ENCODE results near the gene EXOC6B. TPM values are rescaled to one million over a fixed set of nuclear protein-coding genes. Genes with fewer than 3 reads are reported as not detected.

Gene EXOC6B
- total and polyA plus RNA-seq, 9 of the 15 experiments (the other 6 are each of a cell fraction or from before 2014, with no cell fraction given): 0.28 to 4.2 (median 2.0) TPM

DNA sequence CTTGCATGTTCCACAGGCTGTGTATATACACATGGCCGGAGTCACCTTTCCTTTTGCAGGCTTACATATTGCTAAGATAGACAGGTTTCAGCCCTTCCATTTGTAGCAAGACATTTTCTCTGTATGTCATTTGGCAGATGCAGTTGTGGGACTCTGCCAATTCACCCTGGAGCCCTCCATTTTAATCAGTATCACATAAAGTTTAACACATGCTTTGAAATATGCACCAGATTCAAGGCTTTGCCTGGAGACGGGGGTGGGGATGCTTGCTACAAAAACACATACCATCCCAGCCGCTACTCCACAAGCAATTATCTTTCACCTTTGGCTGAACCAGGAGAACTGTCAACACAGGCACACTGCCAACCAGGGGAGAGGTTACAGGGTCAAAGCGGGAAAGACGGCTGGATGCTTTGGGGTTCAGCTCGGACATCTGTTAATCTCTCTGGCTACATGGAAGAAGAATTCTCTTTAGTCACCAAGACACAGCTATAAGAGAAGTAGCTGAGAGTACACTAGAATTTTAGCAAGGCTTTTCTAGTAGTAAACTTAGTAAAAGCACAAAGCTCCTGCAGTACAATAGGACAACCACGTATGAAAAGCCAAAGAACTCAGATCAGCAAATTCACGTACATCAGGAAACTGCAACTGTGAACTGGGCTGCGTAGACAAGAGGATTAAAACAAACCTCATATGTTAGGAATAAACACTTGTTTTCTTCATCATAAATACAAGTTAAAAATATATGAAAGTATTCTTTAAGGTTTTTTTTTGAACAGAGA is 130.9 kb downstream of the EXOC6B start (continued):
- TF ChIP-seq POLR2AphosphoS5 (IDR thresholded peaks at IDR 0.05; ENCODE audit: control insufficient read depth, insufficient read depth, low read depth, low read length) (peak; percentile 67; the same call in 1 of the 2 replicates), NR2C1 (IDR thresholded peaks at IDR 0.05) (no peak; the same call in 1 of the 2 replicates), NR2C1 (tag; IDR thresholded peaks at IDR 0.05) (peak; percentile 82), SAP30 (IDR thresholded peaks at IDR 0.05; ENCODE audit: borderline replicate concordance, insufficient read depth, low read depth, low read length, poor library complexity, severe bottlenecking) (no peak), ZFP1 (CRISPR knock-in tag; IDR thresholded peaks at IDR 0.05) (no peak), POLR3A (IDR thresholded peaks at IDR 0.05; ENCODE audit: borderline replicate concordance, extremely low read depth, insufficient read depth, insufficient read length) (no peak), FOXA1 (IDR thresholded peaks at IDR 0.05; ENCODE audit: borderline replicate concordance) (no peak)
- TF ChIP-seq, protein P1, sequence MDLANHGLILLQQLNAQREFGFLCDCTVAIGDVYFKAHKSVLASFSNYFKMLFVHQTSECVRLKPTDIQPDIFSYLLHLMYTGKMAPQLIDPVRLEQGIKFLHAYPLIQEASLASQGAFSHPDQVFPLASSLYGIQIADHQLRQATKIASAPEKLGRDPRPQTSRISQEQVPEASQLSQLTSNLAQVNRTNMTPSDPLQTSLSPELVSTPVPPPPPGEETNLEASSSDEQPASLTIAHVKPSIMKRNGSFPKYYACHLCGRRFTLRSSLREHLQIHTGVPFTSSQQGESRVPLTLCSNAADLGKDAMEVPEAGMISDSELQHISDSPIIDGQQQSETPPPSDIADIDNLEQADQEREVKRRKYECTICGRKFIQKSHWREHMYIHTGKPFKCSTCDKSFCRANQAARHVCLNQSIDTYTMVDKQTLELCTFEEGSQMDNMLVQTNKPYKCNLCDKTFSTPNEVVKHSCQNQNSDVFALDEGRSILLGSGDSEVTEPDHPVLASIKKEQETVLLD (IDR thresholded peaks at IDR 0.05): no peak
- TF ChIP-seq, protein P2, sequence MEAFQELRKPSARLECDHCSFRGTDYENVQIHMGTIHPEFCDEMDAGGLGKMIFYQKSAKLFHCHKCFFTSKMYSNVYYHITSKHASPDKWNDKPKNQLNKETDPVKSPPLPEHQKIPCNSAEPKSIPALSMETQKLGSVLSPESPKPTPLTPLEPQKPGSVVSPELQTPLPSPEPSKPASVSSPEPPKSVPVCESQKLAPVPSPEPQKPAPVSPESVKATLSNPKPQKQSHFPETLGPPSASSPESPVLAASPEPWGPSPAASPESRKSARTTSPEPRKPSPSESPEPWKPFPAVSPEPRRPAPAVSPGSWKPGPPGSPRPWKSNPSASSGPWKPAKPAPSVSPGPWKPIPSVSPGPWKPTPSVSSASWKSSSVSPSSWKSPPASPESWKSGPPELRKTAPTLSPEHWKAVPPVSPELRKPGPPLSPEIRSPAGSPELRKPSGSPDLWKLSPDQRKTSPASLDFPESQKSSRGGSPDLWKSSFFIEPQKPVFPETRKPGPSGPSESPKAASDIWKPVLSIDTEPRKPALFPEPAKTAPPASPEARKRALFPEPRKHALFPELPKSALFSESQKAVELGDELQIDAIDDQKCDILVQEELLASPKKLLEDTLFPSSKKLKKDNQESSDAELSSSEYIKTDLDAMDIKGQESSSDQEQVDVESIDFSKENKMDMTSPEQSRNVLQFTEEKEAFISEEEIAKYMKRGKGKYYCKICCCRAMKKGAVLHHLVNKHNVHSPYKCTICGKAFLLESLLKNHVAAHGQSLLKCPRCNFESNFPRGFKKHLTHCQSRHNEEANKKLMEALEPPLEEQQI (IDR thresholded peaks at IDR 0.05): no peak
- TF ChIP-seq, protein P3, sequence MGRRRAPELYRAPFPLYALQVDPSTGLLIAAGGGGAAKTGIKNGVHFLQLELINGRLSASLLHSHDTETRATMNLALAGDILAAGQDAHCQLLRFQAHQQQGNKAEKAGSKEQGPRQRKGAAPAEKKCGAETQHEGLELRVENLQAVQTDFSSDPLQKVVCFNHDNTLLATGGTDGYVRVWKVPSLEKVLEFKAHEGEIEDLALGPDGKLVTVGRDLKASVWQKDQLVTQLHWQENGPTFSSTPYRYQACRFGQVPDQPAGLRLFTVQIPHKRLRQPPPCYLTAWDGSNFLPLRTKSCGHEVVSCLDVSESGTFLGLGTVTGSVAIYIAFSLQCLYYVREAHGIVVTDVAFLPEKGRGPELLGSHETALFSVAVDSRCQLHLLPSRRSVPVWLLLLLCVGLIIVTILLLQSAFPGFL (CRISPR knock-in tag; IDR thresholded peaks at IDR 0.05): no peak
- TF ChIP-seq, protein P4, sequence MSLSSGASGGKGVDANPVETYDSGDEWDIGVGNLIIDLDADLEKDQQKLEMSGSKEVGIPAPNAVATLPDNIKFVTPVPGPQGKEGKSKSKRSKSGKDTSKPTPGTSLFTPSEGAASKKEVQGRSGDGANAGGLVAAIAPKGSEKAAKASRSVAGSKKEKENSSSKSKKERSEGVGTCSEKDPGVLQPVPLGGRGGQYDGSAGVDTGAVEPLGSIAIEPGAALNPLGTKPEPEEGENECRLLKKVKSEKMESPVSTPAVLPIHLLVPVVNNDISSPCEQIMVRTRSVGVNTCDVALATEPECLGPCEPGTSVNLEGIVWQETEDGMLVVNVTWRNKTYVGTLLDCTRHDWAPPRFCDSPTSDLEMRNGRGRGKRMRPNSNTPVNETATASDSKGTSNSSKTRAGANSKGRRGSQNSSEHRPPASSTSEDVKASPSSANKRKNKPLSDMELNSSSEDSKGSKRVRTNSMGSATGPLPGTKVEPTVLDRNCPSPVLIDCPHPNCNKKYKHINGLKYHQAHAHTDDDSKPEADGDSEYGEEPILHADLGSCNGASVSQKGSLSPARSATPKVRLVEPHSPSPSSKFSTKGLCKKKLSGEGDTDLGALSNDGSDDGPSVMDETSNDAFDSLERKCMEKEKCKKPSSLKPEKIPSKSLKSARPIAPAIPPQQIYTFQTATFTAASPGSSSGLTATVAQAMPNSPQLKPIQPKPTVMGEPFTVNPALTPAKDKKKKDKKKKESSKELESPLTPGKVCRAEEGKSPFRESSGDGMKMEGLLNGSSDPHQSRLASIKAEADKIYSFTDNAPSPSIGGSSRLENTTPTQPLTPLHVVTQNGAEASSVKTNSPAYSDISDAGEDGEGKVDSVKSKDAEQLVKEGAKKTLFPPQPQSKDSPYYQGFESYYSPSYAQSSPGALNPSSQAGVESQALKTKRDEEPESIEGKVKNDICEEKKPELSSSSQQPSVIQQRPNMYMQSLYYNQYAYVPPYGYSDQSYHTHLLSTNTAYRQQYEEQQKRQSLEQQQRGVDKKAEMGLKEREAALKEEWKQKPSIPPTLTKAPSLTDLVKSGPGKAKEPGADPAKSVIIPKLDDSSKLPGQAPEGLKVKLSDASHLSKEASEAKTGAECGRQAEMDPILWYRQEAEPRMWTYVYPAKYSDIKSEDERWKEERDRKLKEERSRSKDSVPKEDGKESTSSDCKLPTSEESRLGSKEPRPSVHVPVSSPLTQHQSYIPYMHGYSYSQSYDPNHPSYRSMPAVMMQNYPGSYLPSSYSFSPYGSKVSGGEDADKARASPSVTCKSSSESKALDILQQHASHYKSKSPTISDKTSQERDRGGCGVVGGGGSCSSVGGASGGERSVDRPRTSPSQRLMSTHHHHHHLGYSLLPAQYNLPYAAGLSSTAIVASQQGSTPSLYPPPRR (CRISPR knock-in tag; IDR thresholded peaks at IDR 0.05; ENCODE audit: borderline replicate concordance): no peak
- TF ChIP-seq, protein P5, sequence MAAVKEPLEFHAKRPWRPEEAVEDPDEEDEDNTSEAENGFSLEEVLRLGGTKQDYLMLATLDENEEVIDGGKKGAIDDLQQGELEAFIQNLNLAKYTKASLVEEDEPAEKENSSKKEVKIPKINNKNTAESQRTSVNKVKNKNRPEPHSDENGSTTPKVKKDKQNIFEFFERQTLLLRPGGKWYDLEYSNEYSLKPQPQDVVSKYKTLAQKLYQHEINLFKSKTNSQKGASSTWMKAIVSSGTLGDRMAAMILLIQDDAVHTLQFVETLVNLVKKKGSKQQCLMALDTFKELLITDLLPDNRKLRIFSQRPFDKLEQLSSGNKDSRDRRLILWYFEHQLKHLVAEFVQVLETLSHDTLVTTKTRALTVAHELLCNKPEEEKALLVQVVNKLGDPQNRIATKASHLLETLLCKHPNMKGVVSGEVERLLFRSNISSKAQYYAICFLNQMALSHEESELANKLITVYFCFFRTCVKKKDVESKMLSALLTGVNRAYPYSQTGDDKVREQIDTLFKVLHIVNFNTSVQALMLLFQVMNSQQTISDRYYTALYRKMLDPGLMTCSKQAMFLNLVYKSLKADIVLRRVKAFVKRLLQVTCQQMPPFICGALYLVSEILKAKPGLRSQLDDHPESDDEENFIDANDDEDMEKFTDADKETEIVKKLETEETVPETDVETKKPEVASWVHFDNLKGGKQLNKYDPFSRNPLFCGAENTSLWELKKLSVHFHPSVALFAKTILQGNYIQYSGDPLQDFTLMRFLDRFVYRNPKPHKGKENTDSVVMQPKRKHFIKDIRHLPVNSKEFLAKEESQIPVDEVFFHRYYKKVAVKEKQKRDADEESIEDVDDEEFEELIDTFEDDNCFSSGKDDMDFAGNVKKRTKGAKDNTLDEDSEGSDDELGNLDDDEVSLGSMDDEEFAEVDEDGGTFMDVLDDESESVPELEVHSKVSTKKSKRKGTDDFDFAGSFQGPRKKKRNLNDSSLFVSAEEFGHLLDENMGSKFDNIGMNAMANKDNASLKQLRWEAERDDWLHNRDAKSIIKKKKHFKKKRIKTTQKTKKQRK (IDR thresholded peaks at IDR 0.05; ENCODE audit: borderline replicate concordance, low read depth, low read length): no peak

All from K562 (cell line).